IMR-90 (cell line): ENCODE results near the gene OR1D5. TPM values are rescaled to one million over a fixed set of nuclear protein-coding genes. Genes with fewer than 3 reads are reported as not detected.

Experiments
- ATAC-seq: fragments of 200-7000 bp; cut with Tn5 transposase; 2 replicates; pipeline ENCODE4 v1.9.1; 2020; ENCODE audit warnings: low read depth, mild to moderate bottlenecking, moderate library complexity
- BruUV-seq: library from RNA; stranded (reverse); fragments of 400-500 nt; replicated peaks from 2 replicates; lab custom pipeline; 2021; lab: Mats Ljungman, UMichigan
- CTCF ChIA-PET: fragments of 300-600 bp; formaldehyde crosslinking; extraction: SDS; loops from one replicate; lab custom pipeline; 2021; ENCODE audit warnings: antibody characterized with exemption; lab: Yijun Ruan, JAX
- POLR2A ChIA-PET: fragments of 300-600 bp; sonication (Branson Sonifier 250); formaldehyde crosslinking; loops from one replicate; lab custom pipeline; 2022; ENCODE audit warnings: antibody characterized with exemption; ENCODE audit not compliant: unreplicated experiment; lab: Charles Lee
- DNase-seq: peaks from one replicate; pipeline ENCODE4 v3.0.0; 2013
- H2AFZ ChIP-seq: replicated peaks from 2 replicates; pipeline ENCODE3; 2013; ENCODE audit warnings: low read length, mild to moderate bottlenecking; ENCODE audit not compliant: poor library complexity
- H2AK5ac ChIP-seq: 2 replicates; pipeline ENCODE4 v1.6.1; 2013; ENCODE audit warnings: low read depth, low read length, inconsistent platforms
- H2AK9ac ChIP-seq: replicated peaks from 2 replicates; pipeline ENCODE3; 2013; ENCODE audit warnings: mild to moderate bottlenecking, low read depth, low read length, moderate library complexity; ENCODE audit not compliant: poor library complexity
- H2BK120ac ChIP-seq: 2 replicates; pipeline ENCODE4 v1.6.1; 2013; ENCODE audit warnings: low read depth, low read length, inconsistent platforms
- H2BK15ac ChIP-seq: 3 replicates; pipeline ENCODE4 v1.6.1; 2013; ENCODE audit warnings: low read depth, low read length, inconsistent platforms
- H2BK20ac ChIP-seq: 2 replicates; pipeline ENCODE4 v1.6.1; 2013; ENCODE audit warnings: low read depth, mild to moderate bottlenecking, inconsistent platforms, low read length, moderate library complexity
- H2BK5ac ChIP-seq: 2 replicates; pipeline ENCODE4 v1.6.1; 2013; ENCODE audit warnings: mild to moderate bottlenecking, low read depth, low read length, inconsistent platforms; ENCODE audit not compliant: poor library complexity, severe bottlenecking
- H3K14ac ChIP-seq: replicated peaks from 2 replicates; pipeline ENCODE4 v1.6.1; 2013; ENCODE audit warnings: low read depth, low read length, inconsistent platforms
- H3K18ac ChIP-seq: 2 replicates; pipeline ENCODE4 v1.6.1; 2013; ENCODE audit warnings: low read depth, low read length, control low read depth
- H3K23ac ChIP-seq: 2 replicates; pipeline ENCODE4 v1.6.1; 2013; ENCODE audit warnings: low read depth, low read length, inconsistent platforms
- H3K27ac ChIP-seq: 2 replicates; pipeline ENCODE4 v1.5.1; 2013; ENCODE audit warnings: mild to moderate bottlenecking, control low read depth, low read length; ENCODE audit not compliant: insufficient read depth
- H3K27me3 ChIP-seq: 2 replicates; pipeline ENCODE4 v1.6.1; 2013; ENCODE audit warnings: low read length; ENCODE audit not compliant: control insufficient read depth, insufficient read depth
- H3K36me3 ChIP-seq: 2 replicates; pipeline ENCODE4 v1.6.1; 2013; ENCODE audit warnings: low read length, mixed read lengths; ENCODE audit not compliant: control insufficient read depth, insufficient read depth
- H3K4ac ChIP-seq: 2 replicates; pipeline ENCODE4 v1.6.1; 2013; ENCODE audit warnings: low read depth, low read length, inconsistent platforms
- H3K4me1 ChIP-seq: 2 replicates; pipeline ENCODE4 v1.6.1; 2013; ENCODE audit warnings: low read length, mixed read lengths; ENCODE audit not compliant: control insufficient read depth, insufficient read depth
- H3K4me2 ChIP-seq: 2 replicates; pipeline ENCODE4 v1.6.1; 2013; ENCODE audit warnings: low read depth, mild to moderate bottlenecking, control low read depth, low read length, moderate library complexity
- H3K4me3 ChIP-seq: 2 replicates; pipeline ENCODE4 v1.5.1; 2013; ENCODE audit warnings: low read depth, mild to moderate bottlenecking, control low read depth, low read length, moderate library complexity; ENCODE audit not compliant: insufficient read depth
- H3K56ac ChIP-seq: 2 replicates; pipeline ENCODE4 v1.6.1; 2013; ENCODE audit warnings: low read length, inconsistent platforms; ENCODE audit not compliant: insufficient read depth; ENCODE audit errors: extremely low read depth
- H3K79me1 ChIP-seq, 2 experiments: 2 replicates each; pipeline ENCODE4 v1.6.1; 2013; ENCODE audit warnings: low read length in 2 of 2, inconsistent platforms in 1 of 2, low read depth in 1 of 2
- H3K9ac ChIP-seq: 2 replicates; pipeline ENCODE4 v1.6.1; 2013; ENCODE audit warnings: low read depth, low read length, control low read depth
- H3K9me1 ChIP-seq: 2 replicates; pipeline ENCODE4 v1.6.1; 2013; ENCODE audit warnings: low read length, inconsistent platforms; ENCODE audit not compliant: insufficient read depth
- H3K9me3 ChIP-seq: 2 replicates; pipeline ENCODE4 v1.6.1; 2013; ENCODE audit warnings: low read length; ENCODE audit not compliant: control insufficient read depth, insufficient read depth
- H4K20me1 ChIP-seq: 2 replicates; pipeline ENCODE4 v1.6.1; 2013; ENCODE audit warnings: low read length, inconsistent platforms; ENCODE audit not compliant: insufficient read depth
- H4K5ac ChIP-seq: 2 replicates; pipeline ENCODE4 v1.6.1; 2013; ENCODE audit warnings: mild to moderate bottlenecking, low read depth, low read length, control low read depth
- H4K8ac ChIP-seq, 2 experiments: 2 replicates each; pipeline ENCODE4 v1.6.1; 2013; ENCODE audit warnings: low read depth in 2 of 2, low read length in 2 of 2, control low read depth in 1 of 2, inconsistent platforms in 1 of 2
- H4K91ac ChIP-seq: 2 replicates; pipeline ENCODE4 v1.6.1; 2013; ENCODE audit warnings: low read depth, low read length, inconsistent platforms; ENCODE audit not compliant: insufficient read depth
- RAD21 ChIP-seq: IDR thresholded peaks from 2 replicates; pipeline ENCODE4 v1.6.1; 2012; ENCODE audit warnings: low read length, improper control_type of control experiment
- WGBS, 2 experiments: methylation state at CpG; one replicate each; pipeline versions ENCODE4 v1.1.5 to v1.1.7; 2013; ENCODE audit warnings: missing lambda C conversion rate in 2 of 2; ENCODE audit not compliant: insufficient read length in 1 of 2; ENCODE audit errors: extremely low coverage in 2 of 2; 5-methylcytosine and 5-hydroxymethylcytosine counted together
- dilution Hi-C: fragments of 300-500 bp; cut with HindIII; formaldehyde crosslinking; loops from one replicate; pipeline ENCODE4 v1.14.3; 2018; ENCODE audit warnings: low sequenced_read_pairs; ENCODE audit not compliant: unreplicated experiment
- in situ Hi-C: fragments of 300-500 bp; cut with MboI; formaldehyde crosslinking; loops from 3 replicates; pipeline ENCODE4 v1.14.3; 2019; ENCODE audit warnings: low sequenced_read_pairs, inconsistent platforms, mixed read lengths
- intact Hi-C: fragments of 100-400 bp; cut with micrococcal nuclease; formaldehyde crosslinking; loops from 2 replicates; pipeline ENCODE4 v1.10.0; 2022
- polyA plus RNA-seq, 3 experiments: library from polyadenylated mRNA; depleted of rRNA; stranded (reverse); fragments of >200 nt; gene quantifications; 2 replicates each; pipeline ENCODE4 v1.2.3, GENCODE V29; 2012; ENCODE audit warnings: low replicate concordance in 1 of 3
- total RNA-seq: library from RNA; depleted of rRNA; stranded (reverse); fragments of >200 nt; gene quantifications from 2 replicates; pipeline ENCODE4 v1.2.3, GENCODE V29; 2012

The OR1D5 gene
- total and polyA plus RNA-seq, 2 of the 4 experiments (the other 2 are of a cell fraction), result not detected

GRCh38 chr17:3015890-3016289 is 47.5 kb downstream of the OR1D5 start:
- Histone ChIP-seq H2AFZ (no peak overlapping the region), H3K4ac (no peak overlapping the region), H3K27me3 (no peaks in the 10 kb centered on the region), H3K9me1 (no peaks in the 10 kb centered on the region), H3K9me3 (no peaks in the 10 kb centered on the region), H2AK5ac (no peak overlapping the region), H2BK5ac (peak overlapping the region; percentile 50), H4K5ac (no peak overlapping the region; the same call in 1 of the 2 replicates), H2AK9ac (no peak overlapping the region), H3K36me3 (peaks cover 1% of the 10 kb centered on the region; the same call in 1 of the 2 replicates), H4K8ac (no peak overlapping the region), H4K91ac (no peak overlapping the region), H4K20me1 (no peaks in the 10 kb centered on the region), H2BK15ac (no peak overlapping the region), H3K9ac (no peak overlapping the region), H3K27ac (no peak overlapping the region), H3K4me2 (no peak overlapping the region), H3K56ac (no peak overlapping the region), H3K4me3 (no peak overlapping the region), H3K4me1 (0 out of 2 replicates have a peak, but pooled peaks cover 2% of the 10 kb centered on the region), H3K79me1 (no peaks in the 10 kb centered on the region), H3K14ac (0 out of 2 replicates have a peak overlapping the region, but pooled peaks have one; percentile 19), H3K18ac (no peak overlapping the region), H2BK120ac (no peak overlapping the region), H2BK20ac (no peak overlapping the region; the same call in 1 of the 2 replicates), H3K23ac (no peak overlapping the region)
- DNase-seq (peak; percentile 46), ATAC-seq (peak; percentile 66)
- WGBS, 2 experiments, result 35% methylated on average over 2 of the region's 7 CpGs; no CpG with 5 or more reads in 1 of the 2 experiments
- BruUV-seq, result no TSS peak
- no peak for TF ChIP-seq RAD21
- intact Hi-C loops, result no loop called here
- ChIA-PET POLR2A (no interaction called here), CTCF (no interaction called here)
- in situ Hi-C loops, result loop anchor here (10.0 kb wide), 1 partner anchor 161 kb away; no protein-coding TSS in a partner anchor
- dilution Hi-C loops, result no loop called here
